ENCODE results near the gene KIF23. TPM values are rescaled to one million over a fixed set of nuclear protein-coding genes. Genes with fewer than 3 reads are reported as not detected.

Gene KIF23
- total RNA-seq, 1 experiment from 2014 or later = 83.7 TPM

DNA sequence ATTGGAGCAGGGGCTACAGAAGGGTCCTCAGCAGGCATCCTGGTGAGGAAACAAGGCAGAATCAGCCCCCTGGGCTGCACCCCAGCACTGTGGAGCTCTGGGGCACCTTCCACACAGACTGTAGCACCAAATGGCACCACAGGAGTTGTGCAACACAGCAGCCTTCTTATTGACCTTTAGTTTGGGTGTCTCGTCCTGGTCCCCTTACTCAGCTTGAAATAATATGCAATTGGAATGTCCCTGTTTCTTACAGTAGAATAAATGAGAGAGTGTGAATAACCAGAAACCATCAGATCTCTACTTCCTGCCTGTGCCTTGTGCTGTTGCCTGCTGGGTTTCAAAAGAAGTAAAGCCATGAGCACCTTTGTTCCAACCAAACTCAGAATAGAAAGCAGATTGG is 82.9 kb downstream of the KIF23 start:
- no peaks in the 10 kb centered on the region for H3K4me1 ChIP-seq (ENCODE audit: control insufficient read depth in 1 of 2, insufficient read depth in 2 of 2, low read length in 2 of 2)
- ATAC-seq (no peak), DNase-seq (ENCODE audit: low read depth, low spot score) (no peak)
- no peak overlapping the region for H2AFZ ChIP-seq (ENCODE audit: low read depth, low read length, poor library complexity, severe bottlenecking)
- H3K9me2 ChIP-seq (ENCODE audit: insufficient read depth) = no peaks in the 10 kb centered on the region
- no peaks in the 10 kb centered on the region for H3K79me2 ChIP-seq (ENCODE audit: insufficient read depth, low read length)
- H3K27me3 ChIP-seq (ENCODE audit: insufficient read depth, low read length) = no peaks in the 10 kb centered on the region
- H3K27ac ChIP-seq (ENCODE audit: low read depth, low read length) = no peak overlapping the region
- CTCF ChIA-PET = no interaction called here
- RAD21 ChIA-PET (ENCODE audit: low non-redundant PET in 1 of 2, low total read pairs in 2 of 2, uncharacterized antibody in 2 of 2, unreplicated experiment in 2 of 2) = no interaction called here
- no peak overlapping the region for H3K4me3 ChIP-seq (replicated peaks in 1 of 2; ENCODE audit: low read depth in 1 of 2, low read length in 2 of 2)
- H4K20me1 ChIP-seq (ENCODE audit: insufficient read depth) = no peaks in the 10 kb centered on the region
- H3K9ac ChIP-seq (ENCODE audit: low read length) = no peak overlapping the region
- intact Hi-C loops (cut with micrococcal nuclease) = no loop called here
- POLR2A ChIA-PET = no interaction called here
- no peaks in the 10 kb centered on the region for H3K36me3 ChIP-seq (ENCODE audit: control insufficient read depth in 1 of 2, insufficient read depth in 2 of 2, low read length in 2 of 2)
- no TSS peak for BruUV-seq (replicated peaks)
- TF ChIP-seq ELF1 (IDR thresholded peaks at IDR 0.05; ENCODE audit: borderline replicate concordance, low read depth) = no peak
- no peak for TF ChIP-seq RAD21 (IDR thresholded peaks at IDR 0.05; ENCODE audit: low read depth)
- no peak for TF ChIP-seq ZFX (IDR thresholded peaks at IDR 0.05)
- TF ChIP-seq, protein P1, sequence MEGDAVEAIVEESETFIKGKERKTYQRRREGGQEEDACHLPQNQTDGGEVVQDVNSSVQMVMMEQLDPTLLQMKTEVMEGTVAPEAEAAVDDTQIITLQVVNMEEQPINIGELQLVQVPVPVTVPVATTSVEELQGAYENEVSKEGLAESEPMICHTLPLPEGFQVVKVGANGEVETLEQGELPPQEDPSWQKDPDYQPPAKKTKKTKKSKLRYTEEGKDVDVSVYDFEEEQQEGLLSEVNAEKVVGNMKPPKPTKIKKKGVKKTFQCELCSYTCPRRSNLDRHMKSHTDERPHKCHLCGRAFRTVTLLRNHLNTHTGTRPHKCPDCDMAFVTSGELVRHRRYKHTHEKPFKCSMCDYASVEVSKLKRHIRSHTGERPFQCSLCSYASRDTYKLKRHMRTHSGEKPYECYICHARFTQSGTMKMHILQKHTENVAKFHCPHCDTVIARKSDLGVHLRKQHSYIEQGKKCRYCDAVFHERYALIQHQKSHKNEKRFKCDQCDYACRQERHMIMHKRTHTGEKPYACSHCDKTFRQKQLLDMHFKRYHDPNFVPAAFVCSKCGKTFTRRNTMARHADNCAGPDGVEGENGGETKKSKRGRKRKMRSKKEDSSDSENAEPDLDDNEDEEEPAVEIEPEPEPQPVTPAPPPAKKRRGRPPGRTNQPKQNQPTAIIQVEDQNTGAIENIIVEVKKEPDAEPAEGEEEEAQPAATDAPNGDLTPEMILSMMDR (IDR thresholded peaks at IDR 0.05 in 2 of 3, conservative IDR thresholded peaks at IDR 0.05 in 1 of 3; ENCODE audit: borderline replicate concordance in 1 of 3, insufficient read depth in 1 of 3, low read depth in 2 of 3, low read length in 2 of 3) = no peak
- TF ChIP-seq CEBPB (IDR thresholded peaks at IDR 0.05; ENCODE audit: low read depth) = no peak
- TF ChIP-seq, protein P2, sequence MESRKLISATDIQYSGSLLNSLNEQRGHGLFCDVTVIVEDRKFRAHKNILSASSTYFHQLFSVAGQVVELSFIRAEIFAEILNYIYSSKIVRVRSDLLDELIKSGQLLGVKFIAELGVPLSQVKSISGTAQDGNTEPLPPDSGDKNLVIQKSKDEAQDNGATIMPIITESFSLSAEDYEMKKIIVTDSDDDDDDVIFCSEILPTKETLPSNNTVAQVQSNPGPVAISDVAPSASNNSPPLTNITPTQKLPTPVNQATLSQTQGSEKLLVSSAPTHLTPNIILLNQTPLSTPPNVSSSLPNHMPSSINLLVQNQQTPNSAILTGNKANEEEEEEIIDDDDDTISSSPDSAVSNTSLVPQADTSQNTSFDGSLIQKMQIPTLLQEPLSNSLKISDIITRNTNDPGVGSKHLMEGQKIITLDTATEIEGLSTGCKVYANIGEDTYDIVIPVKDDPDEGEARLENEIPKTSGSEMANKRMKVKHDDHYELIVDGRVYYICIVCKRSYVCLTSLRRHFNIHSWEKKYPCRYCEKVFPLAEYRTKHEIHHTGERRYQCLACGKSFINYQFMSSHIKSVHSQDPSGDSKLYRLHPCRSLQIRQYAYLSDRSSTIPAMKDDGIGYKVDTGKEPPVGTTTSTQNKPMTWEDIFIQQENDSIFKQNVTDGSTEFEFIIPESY (IDR thresholded peaks at IDR 0.05; ENCODE audit: extremely low read depth, insufficient replicate concordance, low read length) = no peak
- no peak for TF ChIP-seq FOSL1 (IDR thresholded peaks at IDR 0.05; ENCODE audit: low read depth)
- no peak for TF ChIP-seq SIN3A (IDR thresholded peaks at IDR 0.05; ENCODE audit: low read depth)
- TF ChIP-seq TCF7L2 (IDR thresholded peaks at IDR 0.05; ENCODE audit: borderline replicate concordance, extremely low read depth, insufficient read depth, insufficient read length) = no peak
- no peak overlapping the region for H3K4me2 ChIP-seq (ENCODE audit: low read length)
- H3K9me3 ChIP-seq (ENCODE audit: control insufficient read depth in 1 of 2, insufficient read depth in 1 of 2, low read depth in 1 of 2, low read length in 2 of 2) = no peaks in the 10 kb centered on the region

Measured in HCT116 (cell line).